ENCODE results near the gene VWA3B.

DNA sequence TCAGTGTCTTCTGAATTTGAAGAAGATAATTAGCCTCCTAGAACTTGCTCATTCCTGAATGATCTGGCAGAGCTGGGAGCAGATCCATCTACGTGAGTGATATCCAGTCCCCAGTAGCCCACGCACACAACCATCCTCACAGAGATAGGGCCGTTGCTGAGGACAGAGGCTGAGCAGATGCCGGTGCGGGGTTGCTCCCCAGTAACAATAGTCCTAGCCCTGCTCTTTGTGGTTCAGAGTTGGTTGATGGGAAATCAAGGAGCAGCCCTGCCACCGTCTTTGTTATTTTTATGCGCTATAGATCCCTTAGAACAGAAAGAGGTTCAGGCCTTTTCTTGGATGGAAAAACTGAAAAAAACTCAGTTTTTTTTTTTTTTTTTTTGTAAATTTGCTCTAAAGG lies 69.3 kb downstream of the VWA3B start:
- TF ChIP-seq CTCF (IDR thresholded peaks at IDR 0.05) (no peak), POLR2A (IDR thresholded peaks at IDR 0.05) (no peak)

Measured in esophagus squamous epithelium (tissue), 4 donors.